GM23248 (cell line): ENCODE data around the gene JMJD6. TPM values are rescaled to one million over a fixed set of nuclear protein-coding genes. Genes with fewer than 3 reads are reported as not detected.

Source experiments
- DNase-seq: peaks from one replicate; pipeline ENCODE4 v3.0.0-alpha.2; 2015
- H2AFZ ChIP-seq: fragments of 200-600 bp; sonication (generic); 2 replicates; pipeline ENCODE4 v1.6.1; 2016; ENCODE audit warnings: antibody characterized with exemption
- H3F3A ChIP-seq: fragments of 200-600 bp; sonication (generic); 2 replicates; pipeline ENCODE4 v1.6.1; 2016; ENCODE audit warnings: mild to moderate bottlenecking, antibody characterized with exemption, mixed run types; ENCODE audit not compliant: insufficient read depth
- H3K27ac ChIP-seq: fragments of 200-600 bp; sonication (generic); 2 replicates; pipeline ENCODE4 v1.5.1; 2016; ENCODE audit warnings: mild to moderate bottlenecking
- H3K27me3 ChIP-seq: fragments of 200-600 bp; sonication (generic); replicated peaks from 2 replicates; pipeline ENCODE4 v1.6.1; 2016; ENCODE audit warnings: mild to moderate bottlenecking; ENCODE audit not compliant: insufficient read depth
- H3K36me3 ChIP-seq: fragments of 200-600 bp; sonication (generic); 2 replicates; pipeline ENCODE4 v1.6.1; 2016; ENCODE audit warnings: low read depth, mild to moderate bottlenecking
- H3K4me1 ChIP-seq: fragments of 200-600 bp; sonication (generic); 2 replicates; pipeline ENCODE4 v1.6.1; 2016; ENCODE audit warnings: mild to moderate bottlenecking; ENCODE audit not compliant: insufficient read depth
- H3K4me2 ChIP-seq: fragments of 200-600 bp; sonication (generic); one replicate; pipeline ENCODE4 v1.6.1; 2016; ENCODE audit warnings: mild to moderate bottlenecking; ENCODE audit not compliant: unreplicated experiment
- H3K4me3 ChIP-seq: fragments of 200-600 bp; sonication (generic); 2 replicates; pipeline ENCODE4 v1.5.1; 2016; ENCODE audit warnings: mild to moderate bottlenecking
- H3K79me2 ChIP-seq: fragments of 200-600 bp; sonication (generic); 2 replicates; pipeline ENCODE4 v1.6.1; 2016; ENCODE audit warnings: mild to moderate bottlenecking; ENCODE audit not compliant: insufficient read depth
- H3K9ac ChIP-seq: fragments of 200-600 bp; sonication (generic); 2 replicates; pipeline ENCODE4 v1.6.1; 2016; ENCODE audit warnings: mild to moderate bottlenecking
- H3K9me2 ChIP-seq: fragments of 200-600 bp; sonication (generic); 2 replicates; pipeline ENCODE4 v1.6.1; 2016; ENCODE audit warnings: mixed run types, mild to moderate bottlenecking, moderate library complexity; ENCODE audit not compliant: insufficient read depth
- H3K9me3 ChIP-seq: fragments of 200-600 bp; sonication (generic); one replicate; pipeline ENCODE4 v1.6.1; 2017; ENCODE audit warnings: low read depth
- H4K20me1 ChIP-seq: fragments of 200-600 bp; sonication (generic); 2 replicates; pipeline ENCODE4 v1.6.0; 2016; ENCODE audit not compliant: insufficient read depth
- EZH2 ChIP-seq: fragments of 200-600 bp; sonication (generic); IDR thresholded peaks from 2 replicates; pipeline ENCODE4 v1.6.1; 2018; ENCODE audit warnings: antibody characterized with exemption, mild to moderate bottlenecking; ENCODE audit not compliant: insufficient read depth, poor library complexity, severe bottlenecking
- EZH2phosphoT487 ChIP-seq: fragments of 200-600 bp; sonication (generic); IDR thresholded peaks from 2 replicates; pipeline ENCODE4 v1.6.1; 2018; ENCODE audit warnings: antibody characterized with exemption, moderate library complexity, mild to moderate bottlenecking, low read depth; ENCODE audit not compliant: insufficient read depth
- WGBS, 2 experiments: methylation state at CpG; one replicate each; pipeline ENCODE4 v1.1.6; 2015 to 2017; ENCODE audit warnings: low lambda C conversion rate in 2 of 2, low coverage in 1 of 2; ENCODE audit errors: missing lambda C conversion rate in 2 of 2; 5-methylcytosine and 5-hydroxymethylcytosine counted together
- in situ Hi-C: fragments of 300-500 bp; cut with MboI; formaldehyde crosslinking; loops from 2 replicates; pipeline ENCODE4 v1.15.0; 2020
- polyA plus RNA-seq: library from polyadenylated mRNA; unstranded; fragments of >200 nt; fragmentation: Nextera tagmentation; extraction: Ambion mirVana; gene quantifications from 2 replicates; pipeline ENCODE4 v1.2.1, GENCODE V29; 2016
- total RNA-seq: library from RNA; depleted of rRNA; stranded (reverse); fragments of >200 nt; shearing (Covaris generic); gene quantifications from 2 replicates; pipeline ENCODE4 v1.2.3, GENCODE V29; 2014

The JMJD6 gene
- total and polyA plus RNA-seq, 2 experiments from 2014 or later, result 19.0 to 40.0 TPM

DNA sequence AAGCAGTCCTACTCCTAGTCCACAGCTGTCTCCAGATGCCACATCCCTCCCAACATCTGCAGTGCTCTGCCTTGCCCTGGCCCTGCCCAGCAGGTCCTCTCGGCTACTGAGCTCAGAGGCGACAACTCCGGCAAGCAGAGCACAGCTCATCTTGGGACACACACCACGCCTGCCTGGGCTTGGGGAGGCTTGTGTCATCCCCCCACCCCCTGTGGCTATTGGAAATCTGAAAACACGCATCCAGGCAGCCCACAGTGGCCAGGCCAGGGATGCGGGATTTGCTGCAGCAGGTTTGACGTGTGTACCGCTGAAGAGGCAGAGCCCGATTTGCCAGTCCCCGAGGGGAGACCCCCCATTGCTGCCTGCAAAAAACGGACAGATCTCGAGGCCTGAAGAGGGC, 41.0 kb downstream of the JMJD6 start:
- H3K4me3 ChIP-seq, result no peak overlapping the region
- no peak for TF ChIP-seq EZH2phosphoT487
- no peak for TF ChIP-seq EZH2
- no peak overlapping the region for H3K27ac ChIP-seq
- no peak for DNase-seq
- H3K4me2 ChIP-seq, result no peak overlapping the region
- no peak overlapping the region for H2AFZ ChIP-seq
- H3K9ac ChIP-seq, result no peak overlapping the region
- H3K9me2 ChIP-seq, result no peaks in the 10 kb centered on the region
- H3F3A ChIP-seq, result peaks cover 22% of the 10 kb centered on the region
- WGBS, 2 experiments, result 82 to 87% methylated on average over 12 of the region's 12 CpGs
- no peaks in the 10 kb centered on the region for H3K27me3 ChIP-seq
- peaks cover 21% of the 10 kb centered on the region; the same call in 1 of the 2 replicates for H3K36me3 ChIP-seq
- no peaks in the 10 kb centered on the region for H3K9me3 ChIP-seq
- no peaks in the 10 kb centered on the region for H4K20me1 ChIP-seq
- in situ Hi-C loops, result no loop called here
- H3K4me1 ChIP-seq, result peaks cover 46% of the 10 kb centered on the region
- H3K79me2 ChIP-seq, result peaks cover 73% of the 10 kb centered on the region

GRCh38 chr17:76684756-76685155, 41.6 kb downstream of the JMJD6 start:
- H3K4me3 ChIP-seq, result no peak overlapping the region
- no peak for DNase-seq
- no peaks in the 10 kb centered on the region for H3K27me3 ChIP-seq
- no peak overlapping the region for H2AFZ ChIP-seq
- H3K9me2 ChIP-seq, result no peaks in the 10 kb centered on the region
- H4K20me1 ChIP-seq, result no peaks in the 10 kb centered on the region
- H3K27ac ChIP-seq, result no peak overlapping the region
- H3K36me3 ChIP-seq, result peaks cover 22% of the 10 kb centered on the region; the same call in 1 of the 2 replicates
- H3K4me1 ChIP-seq, result peaks cover 46% of the 10 kb centered on the region
- TF ChIP-seq EZH2 (no peak), EZH2phosphoT487 (no peak)
- H3K9me3 ChIP-seq, result no peaks in the 10 kb centered on the region
- WGBS, 2 experiments, result 77 to 81% methylated on average over 4 to 7 of the region's 7 CpGs
- H3K79me2 ChIP-seq, result peaks cover 67% of the 10 kb centered on the region
- in situ Hi-C loops, result no loop called here
- peaks cover 22% of the 10 kb centered on the region for H3F3A ChIP-seq
- no peak overlapping the region for H3K4me2 ChIP-seq
- no peak overlapping the region for H3K9ac ChIP-seq

GRCh38 chr17:76683921-76684745, 42.3 kb downstream of the JMJD6 start:
- Histone ChIP-seq H4K20me1 (no peaks in the 10 kb centered on the region), H3K27ac (no peak overlapping the region), H3K36me3 (peaks cover 21% of the 10 kb centered on the region; the same call in 1 of the 2 replicates), H3K79me2 (peaks cover 61% of the 10 kb centered on the region), H3K4me2 (no peak overlapping the region), H2AFZ (no peak overlapping the region), H3K4me1 (peaks cover 40% of the 10 kb centered on the region), H3K9me2 (no peaks in the 10 kb centered on the region), H3K9me3 (no peaks in the 10 kb centered on the region), H3K4me3 (no peak overlapping the region), H3F3A (peaks cover 17% of the 10 kb centered on the region), H3K27me3 (no peaks in the 10 kb centered on the region), H3K9ac (no peak overlapping the region)
- DNase-seq, result no peak
- WGBS, 2 experiments, result 93 to 94% methylated on average over 25 of the region's 25 CpGs
- in situ Hi-C loops, result no loop called here
- TF ChIP-seq EZH2phosphoT487 (no peak), EZH2 (no peak)

- Histone ChIP-seq H2AFZ (no peak overlapping the region), H3K4me2 (no peak overlapping the region), H3K27me3 (no peaks in the 10 kb centered on the region), H3K9me2 (no peaks in the 10 kb centered on the region), H3K4me3 (no peak overlapping the region), H3K4me1 (peaks cover 30% of the 10 kb centered on the region), H3K9me3 (no peaks in the 10 kb centered on the region), H3K27ac (no peak overlapping the region), H3F3A (peaks cover 11% of the 10 kb centered on the region; the same call in 1 of the 2 replicates), H3K36me3 (peaks cover 27% of the 10 kb centered on the region; the same call in 1 of the 2 replicates), H3K9ac (no peak overlapping the region), H3K79me2 (peaks cover 53% of the 10 kb centered on the region), H4K20me1 (no peaks in the 10 kb centered on the region)
- in situ Hi-C loops, result no loop called here
- DNase-seq, result no peak
- 80 to 88% methylated on average over 18 of the region's 18 CpGs for WGBS, 2 experiments
- TF ChIP-seq EZH2phosphoT487 (no peak), EZH2 (no peak)
Observed at GRCh38 chr17:76683011-76683755, 43.2 kb downstream of the JMJD6 start.
